GM12891 (cell line): ENCODE data around the gene CTNNA3.
A peak's percentile ranks its signal among the peaks of the same experiment; 100 is the strongest.

Experiments
- DNase-seq: peaks from one replicate; pipeline ENCODE4 v3.0.0; 2011; ENCODE audit warnings: low spot score; ENCODE audit not compliant: insufficient read length
- FAIRE-seq: peaks from 2 replicates; lab custom pipeline; 2011; peaks lifted over from hg19 to GRCh38; lab: Jason Lieb, UNC
- PAX5 ChIP-seq: IDR thresholded peaks from 2 replicates; pipeline ENCODE4 v1.6.1; 2011; ENCODE audit warnings: low read length, moderate library complexity, mild to moderate bottlenecking; ENCODE audit not compliant: insufficient read depth, severe bottlenecking
- POLR2A ChIP-seq: IDR thresholded peaks from 2 replicates; pipeline ENCODE4 v1.6.1; 2011; ENCODE audit warnings: low read depth, low read length, control low read depth
- POLR2AphosphoS5 ChIP-seq: IDR thresholded peaks from 2 replicates; pipeline ENCODE4 v1.6.1; 2011; ENCODE audit warnings: low read depth, low read length, control low read depth
- POU2F2 ChIP-seq: IDR thresholded peaks from 2 replicates; pipeline ENCODE4 v1.6.1; 2011; ENCODE audit warnings: low read depth, mild to moderate bottlenecking, control low read depth, low read length, moderate library complexity
- SPI1 ChIP-seq: IDR thresholded peaks from 2 replicates; pipeline ENCODE4 v1.6.1; 2011; ENCODE audit warnings: low read depth, low read length, control low read depth
- TAF1 ChIP-seq: IDR thresholded peaks from 2 replicates; pipeline ENCODE4 v1.6.1; 2011; ENCODE audit warnings: low read depth, low read length, control low read depth

Gene CTNNA3

DNA sequence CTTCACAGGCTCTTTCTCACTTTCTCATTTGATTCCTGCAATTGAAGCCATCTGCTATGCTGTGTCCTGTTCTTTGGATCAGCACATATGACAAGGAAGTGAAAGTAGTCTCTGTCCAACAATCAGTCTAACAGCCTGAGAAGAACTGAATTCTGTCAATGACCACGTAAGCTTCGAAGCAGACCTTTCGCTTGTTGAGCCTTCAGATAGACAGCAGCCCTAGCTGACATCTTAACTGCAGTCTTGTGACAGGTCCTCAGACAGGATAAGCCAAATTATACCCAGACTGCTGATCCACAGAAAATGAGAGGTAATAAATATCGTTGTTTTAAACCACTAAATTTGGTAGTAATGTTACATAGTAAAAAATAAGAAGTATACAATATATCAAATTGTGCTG lies 1461.1 kb downstream of the CTNNA3 start:
- DNase-seq (no peak), FAIRE-seq (no peak)
- TF ChIP-seq SPI1 (peak; percentile 47; the same call in 1 of the 2 replicates), PAX5 (no peak), TAF1 (no peak), POU2F2 (no peak), POLR2A (no peak), POLR2AphosphoS5 (no peak)

DNA sequence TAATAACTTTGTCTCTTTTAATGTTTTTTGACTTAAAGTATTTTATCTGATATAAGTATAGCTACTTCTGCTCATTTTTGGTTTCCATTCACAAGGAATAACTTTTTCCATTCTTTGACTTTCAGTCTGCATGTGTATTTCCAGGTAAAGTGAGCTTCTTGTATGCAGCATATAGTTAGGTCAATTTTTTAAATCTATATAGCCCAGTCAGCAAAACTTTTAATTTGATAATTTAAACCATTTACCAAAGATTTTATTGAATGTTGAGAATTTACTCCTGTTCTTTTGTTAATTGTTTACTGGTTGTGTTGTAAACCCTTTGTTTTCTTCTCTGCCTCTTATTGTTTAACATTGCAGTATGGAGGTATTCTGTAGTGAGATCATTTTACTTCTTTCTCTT lies 1467.1 kb downstream of the CTNNA3 start:
- FAIRE-seq (no peak), DNase-seq (no peak)
- no peak for TF ChIP-seq TAF1
- no peak for TF ChIP-seq POLR2AphosphoS5
- no peak for TF ChIP-seq POLR2A
- no peak for TF ChIP-seq POU2F2
- no peak for TF ChIP-seq SPI1
- no peak for TF ChIP-seq PAX5

DNA sequence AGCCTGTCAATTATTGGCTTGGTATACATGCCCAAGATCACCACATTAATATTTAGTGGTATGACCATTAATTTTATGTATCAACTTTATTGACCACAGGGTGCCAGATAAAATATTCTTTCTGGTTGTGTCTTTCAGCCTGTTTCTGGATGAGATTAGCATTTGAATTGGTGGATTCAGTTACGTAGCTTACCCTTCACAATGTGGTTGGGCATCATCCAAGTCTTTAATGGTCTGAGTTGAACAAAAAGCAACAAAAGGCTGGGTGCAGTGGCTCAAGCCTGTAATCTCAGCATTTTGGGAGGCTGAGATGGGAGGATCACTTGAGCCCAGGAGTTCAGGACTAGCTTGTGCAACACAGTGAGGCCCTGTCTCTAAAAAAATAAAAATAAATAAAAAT lies 1472.3 kb downstream of the CTNNA3 start:
- TF ChIP-seq POU2F2, result no peak
- TF ChIP-seq POLR2A, result no peak
- no peak for TF ChIP-seq POLR2AphosphoS5
- no peak for TF ChIP-seq SPI1
- no peak for TF ChIP-seq PAX5
- no peak for TF ChIP-seq TAF1
- no peak for FAIRE-seq
- DNase-seq, result no peak

DNA sequence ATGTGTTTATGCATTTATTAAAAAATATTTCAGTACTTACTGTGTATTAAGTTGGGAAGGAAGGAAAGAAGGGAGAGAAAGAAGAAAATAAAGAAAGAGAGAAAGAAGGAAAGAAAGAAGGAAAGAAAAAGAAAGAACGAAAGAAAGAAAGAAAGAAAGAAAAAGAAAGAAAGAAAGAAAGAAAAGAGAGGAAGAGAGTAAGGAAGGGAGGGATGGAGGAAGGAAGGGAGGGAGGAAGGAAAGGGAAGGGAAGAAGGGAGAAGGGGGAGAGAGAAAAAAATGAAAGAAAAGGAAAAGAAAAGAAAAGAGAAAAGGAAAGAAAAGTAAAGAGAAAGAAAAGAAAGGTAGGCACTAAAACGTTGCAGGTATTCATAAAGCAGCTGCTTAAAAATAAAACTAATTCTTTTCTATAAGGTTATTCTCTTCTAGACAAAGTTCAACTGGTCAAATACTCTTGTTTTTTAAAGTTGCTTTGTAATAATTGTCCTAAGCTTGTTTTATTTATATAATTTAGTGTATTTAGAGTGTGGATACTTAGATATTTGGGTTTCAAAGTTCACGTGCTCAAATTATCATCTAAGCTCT lies 1473.4 kb downstream of the CTNNA3 start:
- DNase-seq, result no peak
- TF ChIP-seq TAF1 (no peak), POU2F2 (no peak), POLR2AphosphoS5 (no peak), POLR2A (no peak), SPI1 (no peak), PAX5 (no peak)
- no peak for FAIRE-seq

DNA sequence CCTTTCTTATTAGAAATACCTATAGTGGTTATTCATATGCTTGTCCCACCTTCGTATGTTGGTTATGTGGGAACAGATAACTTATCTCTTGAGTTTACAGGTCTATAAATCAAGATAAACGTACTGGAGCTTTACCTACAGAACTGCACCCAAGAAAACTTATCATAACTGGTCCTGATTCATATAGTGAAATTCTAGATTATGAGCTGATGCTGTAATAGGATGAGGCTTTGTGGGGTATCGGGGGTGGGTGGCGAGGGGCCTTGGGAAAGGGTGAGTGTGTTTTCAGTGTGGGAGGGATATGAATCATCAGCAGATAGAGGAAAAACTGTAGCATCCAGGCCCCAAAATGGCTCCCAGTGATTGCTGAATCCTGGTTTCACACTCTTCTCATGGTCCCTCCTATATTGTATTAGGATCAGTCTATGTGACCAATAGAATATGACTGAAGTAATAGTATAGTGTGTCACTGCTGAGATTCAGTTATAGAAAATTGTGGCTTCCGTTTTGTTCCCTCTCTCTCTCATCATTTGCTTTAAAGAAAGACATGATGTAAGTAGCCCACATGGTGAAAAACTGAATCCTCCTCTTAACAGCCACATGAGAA lies 1476.9 kb downstream of the CTNNA3 start:
- no peak for TF ChIP-seq TAF1
- TF ChIP-seq PAX5, result no peak
- no peak for TF ChIP-seq SPI1
- TF ChIP-seq POU2F2, result no peak
- no peak for TF ChIP-seq POLR2A
- TF ChIP-seq POLR2AphosphoS5, result no peak
- no peak for DNase-seq
- no peak for FAIRE-seq

DNA sequence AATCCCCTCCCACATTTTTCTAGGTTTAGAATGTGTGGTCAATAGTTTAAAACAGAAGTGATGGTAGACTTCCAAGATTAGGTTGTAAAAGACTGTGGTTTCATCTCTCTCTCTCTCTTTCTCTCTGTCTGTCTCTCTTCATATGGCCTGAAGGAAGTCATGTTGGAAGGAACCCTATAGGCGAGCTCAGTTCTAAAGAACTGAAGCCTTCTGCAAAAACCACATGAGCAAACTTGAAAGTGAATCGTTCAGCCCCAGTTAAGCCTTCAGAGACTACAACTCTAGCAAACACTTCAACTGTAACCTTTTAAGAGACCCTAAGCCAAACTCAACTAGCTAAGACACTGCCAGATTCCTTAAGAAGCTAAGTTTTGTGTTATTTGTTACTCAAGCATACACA lies 1477.7 kb downstream of the CTNNA3 start:
- DNase-seq, result no peak
- no peak for TF ChIP-seq PAX5
- no peak for TF ChIP-seq POLR2AphosphoS5
- TF ChIP-seq TAF1, result no peak
- no peak for TF ChIP-seq SPI1
- TF ChIP-seq POLR2A, result no peak
- TF ChIP-seq POU2F2, result no peak
- FAIRE-seq, result no peak

DNA sequence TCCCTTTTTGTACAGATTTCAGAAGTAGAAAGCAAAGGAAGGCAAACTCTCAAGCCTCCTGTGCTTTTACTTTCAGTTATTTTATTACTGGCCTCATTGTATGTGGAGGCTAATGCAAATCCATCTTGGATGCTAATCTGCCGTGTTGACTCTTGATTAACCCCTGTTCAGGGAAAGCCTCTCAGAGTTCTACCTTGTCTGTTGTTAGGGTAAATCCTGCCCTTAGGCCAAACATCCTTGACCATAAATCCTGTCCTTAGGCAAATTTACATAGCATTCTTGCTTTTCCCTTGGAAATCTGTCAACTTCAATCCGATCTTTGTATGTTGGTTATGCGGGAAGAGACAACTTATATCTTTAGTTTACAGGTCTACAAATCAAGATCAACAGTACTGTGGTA lies 1480.1 kb downstream of the CTNNA3 start:
- FAIRE-seq (no peak), DNase-seq (no peak)

DNA sequence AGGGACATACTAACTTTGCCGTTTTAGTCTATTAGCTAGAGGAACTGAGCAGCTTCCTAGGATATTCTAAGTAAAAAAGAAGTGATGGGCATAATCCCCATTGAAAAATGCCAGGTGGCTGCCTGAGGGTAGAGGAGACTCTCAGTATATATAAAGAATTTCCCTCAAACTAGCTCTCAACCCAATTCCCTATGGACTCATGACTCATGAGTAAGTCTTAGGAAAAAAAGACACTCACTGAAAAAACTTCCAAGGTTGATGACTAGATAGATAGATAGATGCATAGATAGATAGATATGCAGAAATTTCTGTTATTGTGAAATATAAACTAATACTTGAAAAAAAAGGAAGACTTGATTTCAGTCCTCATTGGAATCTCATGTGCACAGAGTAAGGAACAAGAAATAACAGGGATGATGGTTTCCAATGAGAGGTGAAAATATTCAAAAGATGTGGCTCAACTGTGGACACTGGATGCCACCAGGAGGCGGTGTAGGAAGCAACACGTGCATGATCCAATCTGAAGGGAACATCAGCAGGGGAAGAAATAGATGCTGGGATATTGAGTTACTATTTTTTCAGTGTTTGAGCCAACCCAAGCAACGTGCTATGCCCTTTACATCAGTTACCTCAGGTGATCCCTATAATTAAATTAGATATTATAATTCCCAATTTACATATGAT lies 1481.1 kb downstream of the CTNNA3 start:
- FAIRE-seq (no peak), DNase-seq (no peak)
- TF ChIP-seq TAF1 (no peak), POLR2A (no peak), POU2F2 (no peak), PAX5 (no peak), POLR2AphosphoS5 (no peak), SPI1 (no peak)

More for the DNA sequence above, 1480.1 kb downstream of the CTNNA3 start:
- TF ChIP-seq POLR2A (no peak), SPI1 (no peak), PAX5 (no peak), POU2F2 (no peak), TAF1 (no peak), POLR2AphosphoS5 (no peak)

DNA sequence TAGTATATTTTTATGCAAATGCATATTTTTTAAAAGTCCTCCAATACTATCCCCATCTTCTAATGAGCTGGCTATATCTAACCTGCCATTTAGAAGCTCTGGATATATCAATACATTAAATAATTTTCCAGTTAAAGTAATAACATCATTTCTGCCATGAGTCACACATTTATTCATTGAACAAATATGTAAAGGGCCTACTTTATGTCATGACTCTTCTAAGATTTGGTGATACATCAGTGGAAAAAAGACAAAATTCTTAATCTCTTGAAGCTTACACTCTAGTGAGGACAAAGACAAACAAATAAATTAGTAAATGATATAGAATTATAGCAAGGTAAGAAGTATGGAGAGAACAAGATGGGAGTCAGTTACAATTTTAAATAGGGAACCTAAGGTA lies 1487.0 kb downstream of the CTNNA3 start:
- TF ChIP-seq PAX5 (no peak), POLR2A (no peak), TAF1 (no peak), POU2F2 (no peak), POLR2AphosphoS5 (no peak), SPI1 (no peak)
- FAIRE-seq (no peak), DNase-seq (no peak)

DNA sequence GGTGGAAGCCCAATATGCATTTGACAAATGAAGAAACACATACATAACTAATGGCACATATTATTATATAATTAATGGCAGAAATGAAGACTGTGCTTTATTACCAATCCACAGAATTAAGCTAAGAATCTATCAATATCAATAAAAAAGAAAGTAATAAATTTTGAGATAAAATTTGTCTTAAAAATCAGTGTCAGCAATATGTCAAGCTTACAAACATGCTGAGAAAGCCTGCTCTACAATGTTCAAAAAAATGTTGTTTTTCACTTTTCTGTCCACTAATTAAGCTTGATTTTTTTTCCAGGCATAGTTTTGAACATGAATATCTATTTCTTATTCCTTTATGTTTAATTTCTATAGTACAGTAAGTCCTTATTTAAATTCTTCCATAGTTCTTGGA lies 1491.2 kb downstream of the CTNNA3 start:
- TF ChIP-seq POLR2A, result no peak
- TF ChIP-seq POLR2AphosphoS5, result no peak
- no peak for TF ChIP-seq POU2F2
- TF ChIP-seq SPI1, result no peak
- no peak for TF ChIP-seq PAX5
- no peak for TF ChIP-seq TAF1
- DNase-seq (no peak), FAIRE-seq (no peak)

DNA sequence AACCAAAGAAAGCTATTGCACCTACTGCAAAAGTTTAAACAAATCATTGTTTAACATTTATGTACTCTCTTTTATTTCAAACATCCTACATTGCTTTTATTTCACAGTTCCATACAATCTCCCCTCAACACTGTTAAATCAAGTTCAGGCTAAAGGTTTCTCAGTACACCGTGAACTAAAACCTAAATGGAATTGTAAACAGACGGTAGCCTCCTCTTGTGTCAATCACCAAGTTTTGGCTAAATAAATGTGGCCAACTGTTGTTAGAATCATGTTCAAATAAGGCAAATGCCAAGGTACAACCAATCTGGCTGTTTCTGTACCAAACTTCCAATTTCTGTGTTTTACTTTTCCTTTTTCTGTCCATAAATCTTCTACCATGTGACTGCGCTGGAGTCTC lies 1493.9 kb downstream of the CTNNA3 start:
- FAIRE-seq (no peak), DNase-seq (no peak)
- no peak for TF ChIP-seq POLR2AphosphoS5
- no peak for TF ChIP-seq POU2F2
- TF ChIP-seq PAX5, result no peak
- TF ChIP-seq SPI1, result no peak
- TF ChIP-seq POLR2A, result no peak
- no peak for TF ChIP-seq TAF1
